Ovary (tissue), 3 donors: Measurements from ENCODE around the gene RASGRP1.

ENCODE experiments used
- POLR2A ChIP-seq: fragments of 450-650 bp; IDR thresholded peaks from one replicate; pipeline ENCODE4 v1.6.1; 2017; ENCODE audit warnings: antibody characterized with exemption, mild to moderate bottlenecking, moderate library complexity
- TF ChIP-seq, protein P1 (sequence below), 3 donors: fragments of 450-650 bp in 2 of 3; fragments of 200-600 bp in 1 of 3; IDR thresholded peaks; one replicate each; pipeline versions ENCODE4 v1.5.1 to v1.8.0; 2016 to 2022; ENCODE audit warnings: antibody characterized with exemption in 3 of 3, mild to moderate bottlenecking in 1 of 3
- donor health status: DM: no; HTN: no; CAD: no.

- TF ChIP-seq POLR2A: no peak
- TF ChIP-seq, protein P1, sequence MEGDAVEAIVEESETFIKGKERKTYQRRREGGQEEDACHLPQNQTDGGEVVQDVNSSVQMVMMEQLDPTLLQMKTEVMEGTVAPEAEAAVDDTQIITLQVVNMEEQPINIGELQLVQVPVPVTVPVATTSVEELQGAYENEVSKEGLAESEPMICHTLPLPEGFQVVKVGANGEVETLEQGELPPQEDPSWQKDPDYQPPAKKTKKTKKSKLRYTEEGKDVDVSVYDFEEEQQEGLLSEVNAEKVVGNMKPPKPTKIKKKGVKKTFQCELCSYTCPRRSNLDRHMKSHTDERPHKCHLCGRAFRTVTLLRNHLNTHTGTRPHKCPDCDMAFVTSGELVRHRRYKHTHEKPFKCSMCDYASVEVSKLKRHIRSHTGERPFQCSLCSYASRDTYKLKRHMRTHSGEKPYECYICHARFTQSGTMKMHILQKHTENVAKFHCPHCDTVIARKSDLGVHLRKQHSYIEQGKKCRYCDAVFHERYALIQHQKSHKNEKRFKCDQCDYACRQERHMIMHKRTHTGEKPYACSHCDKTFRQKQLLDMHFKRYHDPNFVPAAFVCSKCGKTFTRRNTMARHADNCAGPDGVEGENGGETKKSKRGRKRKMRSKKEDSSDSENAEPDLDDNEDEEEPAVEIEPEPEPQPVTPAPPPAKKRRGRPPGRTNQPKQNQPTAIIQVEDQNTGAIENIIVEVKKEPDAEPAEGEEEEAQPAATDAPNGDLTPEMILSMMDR (IDR thresholded peaks at IDR 0.05): no peak
Measured at GRCh38 chr15:38603672-38604071, 39.1 kb upstream of the RASGRP1 start.
